MM.1S (cell line): ENCODE results near the gene CD82.

Experiments
- DNase-seq: peaks from one replicate; pipeline ENCODE4 v3.0.0-alpha.2; 2015
- H2AFZ ChIP-seq: fragments of 300-600 bp; sonication (generic); 2 replicates; pipeline ENCODE4 v1.6.0; 2016; ENCODE audit warnings: antibody characterized with exemption, low read length
- H3F3A ChIP-seq: fragments of 300-600 bp; sonication (generic); 2 replicates; pipeline ENCODE4 v1.6.1; 2016; ENCODE audit warnings: mild to moderate bottlenecking, antibody characterized with exemption, low read length, moderate library complexity, mixed read lengths; ENCODE audit not compliant: insufficient read depth
- H3K27ac ChIP-seq: fragments of 300-600 bp; sonication (generic); 2 replicates; pipeline ENCODE4 v1.5.1; 2016; ENCODE audit warnings: mild to moderate bottlenecking, low read length
- H3K27me3 ChIP-seq: fragments of 300-600 bp; sonication (generic); replicated peaks from 2 replicates; pipeline ENCODE4 v1.6.0; 2016; ENCODE audit warnings: low read length; ENCODE audit not compliant: insufficient read depth
- H3K36me3 ChIP-seq: fragments of 300-600 bp; sonication (generic); replicated peaks from 2 replicates; pipeline ENCODE4 v1.6.1; 2016; ENCODE audit warnings: mild to moderate bottlenecking, low read length, mixed read lengths; ENCODE audit not compliant: insufficient read depth
- H3K4me1 ChIP-seq: fragments of 300-600 bp; sonication (generic); 2 replicates; pipeline ENCODE4 v1.6.1; 2016; ENCODE audit warnings: low read length, mixed read lengths
- H3K4me2 ChIP-seq: fragments of 300-600 bp; sonication (generic); 2 replicates; pipeline ENCODE4 v1.6.0; 2016; ENCODE audit warnings: low read depth, low read length
- H3K4me3 ChIP-seq: fragments of 300-600 bp; sonication (generic); 2 replicates; pipeline ENCODE4 v1.5.1; 2016; ENCODE audit warnings: low read length, mixed read lengths
- H3K79me2 ChIP-seq: fragments of 300-600 bp; sonication (generic); 2 replicates; pipeline ENCODE4 v1.6.1; 2016; ENCODE audit warnings: mixed run types, low read length, mixed read lengths
- H3K9ac ChIP-seq: fragments of 300-600 bp; sonication (generic); 2 replicates; pipeline ENCODE4 v1.6.1; 2016; ENCODE audit warnings: low read length, mixed read lengths
- H3K9me2 ChIP-seq: fragments of 300-600 bp; sonication (generic); replicated peaks from 2 replicates; pipeline ENCODE4 v1.6.1; 2016; ENCODE audit warnings: mild to moderate bottlenecking, low read length, mixed read lengths; ENCODE audit not compliant: insufficient read depth
- H3K9me3 ChIP-seq: fragments of 300-600 bp; sonication (generic); replicated peaks from 2 replicates; pipeline ENCODE4 v1.6.1; 2016; ENCODE audit warnings: mild to moderate bottlenecking, low read length, mixed read lengths; ENCODE audit not compliant: insufficient read depth
- H4K20me1 ChIP-seq: fragments of 300-600 bp; sonication (generic); 2 replicates; pipeline ENCODE4 v1.6.1; 2016; ENCODE audit warnings: mild to moderate bottlenecking, low read length, moderate library complexity, mixed read lengths; ENCODE audit not compliant: insufficient read depth
- CTCF ChIP-seq: fragments of 300-600 bp; sonication (generic); IDR thresholded peaks from 2 replicates; pipeline ENCODE4 v1.5.1; 2016; ENCODE audit warnings: antibody characterized with exemption, low read length, mixed read lengths
- EZH2 ChIP-seq: fragments of 300-600 bp; sonication (generic); optimal IDR thresholded peaks from 2 replicates; pipeline ENCODE3; 2017; ENCODE audit warnings: low read depth, mild to moderate bottlenecking, antibody characterized with exemption, low read length, mixed read lengths
- EZH2phosphoT487 ChIP-seq: fragments of 300-600 bp; sonication (generic); IDR thresholded peaks from 2 replicates; pipeline ENCODE4 v1.6.1; 2018; ENCODE audit warnings: antibody characterized with exemption, low read length

Gene CD82

GRCh38 chr11:44654596-44654995, 89.1 kb downstream of the CD82 start:
- no peaks in the 10 kb centered on the region for H3K4me1 ChIP-seq
- H3F3A ChIP-seq: no peaks in the 10 kb centered on the region
- no peaks in the 10 kb centered on the region for H3K9me2 ChIP-seq
- TF ChIP-seq EZH2phosphoT487: no peak
- TF ChIP-seq CTCF: no peak
- TF ChIP-seq EZH2: no peak
- H3K9me3 ChIP-seq: no peaks in the 10 kb centered on the region
- H3K27me3 ChIP-seq: no peaks in the 10 kb centered on the region
- H3K36me3 ChIP-seq: no peaks in the 10 kb centered on the region
- no peak overlapping the region for H2AFZ ChIP-seq
- H3K79me2 ChIP-seq: no peaks in the 10 kb centered on the region
- H3K9ac ChIP-seq: no peak overlapping the region
- DNase-seq: no peak
- no peak overlapping the region for H3K4me2 ChIP-seq
- H3K27ac ChIP-seq: no peak overlapping the region
- no peaks in the 10 kb centered on the region for H4K20me1 ChIP-seq
- H3K4me3 ChIP-seq: no peak overlapping the region

GRCh38 chr11:44657836-44658505, 92.5 kb downstream of the CD82 start:
- Histone ChIP-seq H3K9ac (no peak overlapping the region), H3K9me2 (no peaks in the 10 kb centered on the region), H3K36me3 (no peaks in the 10 kb centered on the region), H3K27ac (no peak overlapping the region), H3K79me2 (no peaks in the 10 kb centered on the region), H2AFZ (no peak overlapping the region), H3K4me1 (no peaks in the 10 kb centered on the region), H3K9me3 (no peaks in the 10 kb centered on the region), H3K4me2 (no peak overlapping the region), H3F3A (no peaks in the 10 kb centered on the region), H3K27me3 (no peaks in the 10 kb centered on the region), H4K20me1 (no peaks in the 10 kb centered on the region), H3K4me3 (no peak overlapping the region)
- TF ChIP-seq CTCF (no peak), EZH2phosphoT487 (no peak), EZH2 (no peak)
- no peak for DNase-seq

GRCh38 chr11:44658506-44658850, 93.0 kb downstream of the CD82 start:
- H4K20me1 ChIP-seq: no peaks in the 10 kb centered on the region
- H3K4me3 ChIP-seq: no peak overlapping the region
- no peak overlapping the region for H2AFZ ChIP-seq
- H3K9me3 ChIP-seq: no peaks in the 10 kb centered on the region
- H3K27me3 ChIP-seq: no peaks in the 10 kb centered on the region
- no peak overlapping the region for H3K27ac ChIP-seq
- H3K4me1 ChIP-seq: no peaks in the 10 kb centered on the region
- H3K36me3 ChIP-seq: no peaks in the 10 kb centered on the region
- H3K9ac ChIP-seq: no peak overlapping the region
- DNase-seq: peak; percentile 34
- H3K9me2 ChIP-seq: no peaks in the 10 kb centered on the region
- TF ChIP-seq CTCF (peak; percentile 46), EZH2 (no peak)
- H3F3A ChIP-seq: no peaks in the 10 kb centered on the region
- no peak overlapping the region for H3K4me2 ChIP-seq
- no peaks in the 10 kb centered on the region for H3K79me2 ChIP-seq
